Esophagus (tissue), 2 donors: ENCODE results near the gene ADARB2. TPM values are rescaled to one million over a fixed set of nuclear protein-coding genes. Genes with fewer than 3 reads are reported as not detected.
A peak's percentile ranks its signal among the peaks of the same experiment; 100 is the strongest.

Experiments used
- H3K27ac ChIP-seq, 2 donors: one replicate each; pipeline ENCODE4 v1.5.1; 2013; ENCODE audit warnings: low read depth in 2 of 2, mild to moderate bottlenecking in 2 of 2, inconsistent platforms in 1 of 2, low read length in 1 of 2, moderate library complexity in 1 of 2
- H3K27me3 ChIP-seq, 2 donors: one replicate each; pipeline ENCODE4 v1.6.1; 2013; ENCODE audit warnings: low read length in 2 of 2, control low read depth in 1 of 2, mild to moderate bottlenecking in 1 of 2; ENCODE audit not compliant: insufficient read depth in 2 of 2, control insufficient read depth in 1 of 2
- H3K36me3 ChIP-seq, 2 donors: one replicate each; pipeline ENCODE4 v1.6.1; 2013; ENCODE audit warnings: low read length in 1 of 2; ENCODE audit not compliant: control insufficient read depth in 2 of 2, insufficient read depth in 2 of 2
- H3K4me1 ChIP-seq, 2 donors: one replicate each; pipeline ENCODE4 v1.6.1; 2013; ENCODE audit warnings: low read length in 1 of 2; ENCODE audit not compliant: control insufficient read depth in 2 of 2, insufficient read depth in 2 of 2
- H3K4me3 ChIP-seq, 2 donors: one replicate each; pipeline ENCODE4 v1.5.1; 2013; ENCODE audit warnings: low read length in 2 of 2, mild to moderate bottlenecking in 2 of 2, low read depth in 1 of 2, moderate library complexity in 1 of 2
- H3K9me3 ChIP-seq, 2 donors: one replicate each; pipeline ENCODE4 v1.6.1; 2013; ENCODE audit warnings: mild to moderate bottlenecking in 2 of 2, low read depth in 1 of 2, low read length in 1 of 2, moderate library complexity in 1 of 2; ENCODE audit not compliant: control insufficient read depth in 2 of 2, insufficient read depth in 1 of 2
- WGBS, 2 donors: extraction: QIAGEN DNeasy Blood & Tissue Kit; methylation state at CpG; one replicate each; pipeline ENCODE4 v1.1.7; 2013; 5-methylcytosine and 5-hydroxymethylcytosine counted together
- polyA plus RNA-seq, 2 donors: library from polyadenylated mRNA; stranded (reverse); fragments of 200-250 nt; gene quantifications; one replicate each; pipeline ENCODE4 v1.2.3, GENCODE V29; 2013
- donor health status: healthy with polysubstance abuse.
- donor health status: Bipolar disorder and iron deficiency.

The ADARB2 gene
- polyA plus RNA-seq, 2 donors, result 0.33 to 0.65 TPM

- Histone ChIP-seq H3K36me3 (no peaks in the 10 kb centered on the region), H3K4me1 (no peaks in the 10 kb centered on the region), H3K27ac (no peak overlapping the region), H3K27me3 (no peaks in the 10 kb centered on the region), H3K4me3 (no peak overlapping the region), H3K9me3 (no peaks in the 10 kb centered on the region)
- 65 to 71% methylated on average over 13 of the region's 13 CpGs for WGBS, 2 donors
These were observed 57.3 kb downstream of the ADARB2 start for GRCh38 chr10:1679821-1680650.

- H3K4me3 ChIP-seq, result no peak overlapping the region
- no peaks in the 10 kb centered on the region for H3K27me3 ChIP-seq
- no peak overlapping the region for H3K27ac ChIP-seq
- H3K4me1 ChIP-seq, result no peaks in the 10 kb centered on the region
- H3K36me3 ChIP-seq, result no peaks in the 10 kb centered on the region
- WGBS, 2 donors, result 84 to 88% methylated on average over 15 of the region's 15 CpGs
- H3K9me3 ChIP-seq, result no peaks in the 10 kb centered on the region
These were observed 59.2 kb downstream of the ADARB2 start for GRCh38 chr10:1678084-1678483.

- Histone ChIP-seq H3K4me3 (no peak overlapping the region), H3K9me3 (no peaks in the 10 kb centered on the region), H3K4me1 (no peaks in the 10 kb centered on the region), H3K27ac (no peak overlapping the region), H3K36me3 (no peaks in the 10 kb centered on the region), H3K27me3 (no peaks in the 10 kb centered on the region)
- 72 to 79% methylated on average over 6 of the region's 6 CpGs for WGBS, 2 donors
These were observed 59.9 kb downstream of the ADARB2 start for GRCh38 chr10:1677307-1677939.

- Histone ChIP-seq H3K4me3 (no peak overlapping the region), H3K4me1 (peaks cover 6 to 11% of the 10 kb centered on the region in 2 donors), H3K27ac (no peak overlapping the region), H3K9me3 (no peaks in the 10 kb centered on the region), H3K36me3 (no peaks in the 10 kb centered on the region), H3K27me3 (no peaks in the 10 kb centered on the region)
- WGBS, 2 donors, result 84 to 89% methylated on average over 11 of the region's 11 CpGs
These were observed 62.8 kb downstream of the ADARB2 start for GRCh38 chr10:1674501-1674900.

GRCh38 chr10:1673568-1674345 is 63.6 kb downstream of the ADARB2 start:
- H3K4me3 ChIP-seq, result no peak overlapping the region
- WGBS, 2 donors, result 86 to 89% methylated on average over 21 of the region's 21 CpGs

GRCh38 chr10:1672001-1672781 is 65.1 kb downstream of the ADARB2 start:
- WGBS, 2 donors, result 87 to 91% methylated on average over 37 of the region's 37 CpGs
- no peaks in the 10 kb centered on the region for H3K9me3 ChIP-seq
- no peak overlapping the region for H3K4me3 ChIP-seq
- H3K4me1 ChIP-seq, result peaks cover 6 to 11% of the 10 kb centered on the region in 2 donors
- no peaks in the 10 kb centered on the region for H3K36me3 ChIP-seq
- H3K27ac ChIP-seq, result no peak overlapping the region
- no peaks in the 10 kb centered on the region for H3K27me3 ChIP-seq

More at GRCh38 chr10:1673568-1674345, 63.6 kb downstream of the ADARB2 start:
- H3K27me3 ChIP-seq, result no peaks in the 10 kb centered on the region
- H3K36me3 ChIP-seq, result no peaks in the 10 kb centered on the region
- H3K27ac ChIP-seq, result no peak overlapping the region
- H3K9me3 ChIP-seq, result no peaks in the 10 kb centered on the region
- H3K4me1 ChIP-seq, result peaks cover 6 to 11% of the 10 kb centered on the region in 2 donors

GRCh38 chr10:1671366-1672000 is 65.8 kb downstream of the ADARB2 start:
- H3K9me3 ChIP-seq, result no peaks in the 10 kb centered on the region
- 82 to 83% methylated on average over 20 of the region's 20 CpGs for WGBS, 2 donors
- H3K27ac ChIP-seq, result no peak overlapping the region

GRCh38 chr10:1670541-1671365 is 66.6 kb downstream of the ADARB2 start:
- Histone ChIP-seq H3K27ac (peak overlapping the region; percentile 34 to 48), H3K36me3 (no peaks in the 10 kb centered on the region), H3K9me3 (no peaks in the 10 kb centered on the region), H3K4me1 (peaks cover 6 to 11% of the 10 kb centered on the region in 2 donors), H3K27me3 (no peaks in the 10 kb centered on the region), H3K4me3 (no peak overlapping the region)
- WGBS, 2 donors, result 45 to 61% methylated on average over 32 of the region's 32 CpGs

More at GRCh38 chr10:1671366-1672000, 65.8 kb downstream of the ADARB2 start:
- Histone ChIP-seq H3K27me3 (no peaks in the 10 kb centered on the region), H3K4me1 (peaks cover 6 to 11% of the 10 kb centered on the region in 2 donors), H3K4me3 (no peak overlapping the region), H3K36me3 (no peaks in the 10 kb centered on the region)
